Activated T-cell treated with anti-CD3 and anti-CD28 coated beads for 48 hours (primary cell): ENCODE data around the gene SPSB1.

Source experiments
- DNase-seq: peaks from one replicate; pipeline ENCODE4 v3.0.0-alpha.2; 2020; ENCODE audit warnings: low read depth

Gene SPSB1

GRCh38 chr1:9344426-9345200, 51.9 kb downstream of the SPSB1 start:
- no peak for DNase-seq

- no peak for DNase-seq
Measured at GRCh38 chr1:9345471-9345870, 52.8 kb downstream of the SPSB1 start.

- DNase-seq, result no peak
Measured at GRCh38 chr1:9345922-9346321, 53.2 kb downstream of the SPSB1 start.

GRCh38 chr1:9346566-9346965, 53.9 kb downstream of the SPSB1 start:
- DNase-seq, result no peak

GRCh38 chr1:9347095-9347850, 54.6 kb downstream of the SPSB1 start:
- DNase-seq, result no peak

GRCh38 chr1:9349331-9349851, 56.7 kb downstream of the SPSB1 start:
- DNase-seq, result no peak

- DNase-seq, result no peak
Measured at GRCh38 chr1:9350013-9350908, 57.6 kb downstream of the SPSB1 start.

- no peak for DNase-seq
Measured at GRCh38 chr1:9350960-9351359, 58.3 kb downstream of the SPSB1 start.

- no peak for DNase-seq
Measured at GRCh38 chr1:9351654-9352271, 59.1 kb downstream of the SPSB1 start.

GRCh38 chr1:9352377-9353134, 59.9 kb downstream of the SPSB1 start:
- no peak for DNase-seq

- DNase-seq, result no peak
Measured at GRCh38 chr1:9355503-9355902, 62.8 kb downstream of the SPSB1 start.

GRCh38 chr1:9356021-9356420, 63.3 kb downstream of the SPSB1 start:
- DNase-seq, result no peak

GRCh38 chr1:9356829-9357466, 64.3 kb downstream of the SPSB1 start:
- no peak for DNase-seq

GRCh38 chr1:9357958-9358357, 65.3 kb downstream of the SPSB1 start:
- DNase-seq, result no peak

GRCh38 chr1:9360371-9361064, 67.8 kb downstream of the SPSB1 start:
- DNase-seq, result no peak

GRCh38 chr1:9361630-9362260, 69.1 kb downstream of the SPSB1 start:
- no peak for DNase-seq

- no peak for DNase-seq
Measured at GRCh38 chr1:9362488-9362887, 69.8 kb downstream of the SPSB1 start.

- no peak for DNase-seq
Measured at GRCh38 chr1:9363061-9363471, 70.4 kb downstream of the SPSB1 start.

GRCh38 chr1:9366298-9366697, 73.6 kb downstream of the SPSB1 start:
- DNase-seq, result no peak
